Activated gamma-delta T cell treated with anti-CD3 and anti-CD28 coated beads, Interleukin-2, amount 50 U/mL, for 16 hours (primary cell): ENCODE measurements around the gene UBE3D.

Experiments used
- DNase-seq: peaks from one replicate; pipeline ENCODE4 v3.0.0-alpha.2; 2020; ENCODE audit warnings: low read depth

Gene UBE3D, protein sequence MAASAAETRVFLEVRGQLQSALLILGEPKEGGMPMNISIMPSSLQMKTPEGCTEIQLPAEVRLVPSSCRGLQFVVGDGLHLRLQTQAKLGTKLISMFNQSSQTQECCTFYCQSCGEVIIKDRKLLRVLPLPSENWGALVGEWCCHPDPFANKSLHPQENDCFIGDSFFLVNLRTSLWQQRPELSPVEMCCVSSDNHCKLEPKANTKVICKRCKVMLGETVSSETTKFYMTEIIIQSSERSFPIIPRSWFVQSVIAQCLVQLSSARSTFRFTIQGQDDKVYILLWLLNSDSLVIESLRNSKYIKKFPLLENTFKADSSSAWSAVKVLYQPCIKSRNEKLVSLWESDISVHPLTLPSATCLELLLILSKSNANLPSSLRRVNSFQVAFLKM

DNA sequence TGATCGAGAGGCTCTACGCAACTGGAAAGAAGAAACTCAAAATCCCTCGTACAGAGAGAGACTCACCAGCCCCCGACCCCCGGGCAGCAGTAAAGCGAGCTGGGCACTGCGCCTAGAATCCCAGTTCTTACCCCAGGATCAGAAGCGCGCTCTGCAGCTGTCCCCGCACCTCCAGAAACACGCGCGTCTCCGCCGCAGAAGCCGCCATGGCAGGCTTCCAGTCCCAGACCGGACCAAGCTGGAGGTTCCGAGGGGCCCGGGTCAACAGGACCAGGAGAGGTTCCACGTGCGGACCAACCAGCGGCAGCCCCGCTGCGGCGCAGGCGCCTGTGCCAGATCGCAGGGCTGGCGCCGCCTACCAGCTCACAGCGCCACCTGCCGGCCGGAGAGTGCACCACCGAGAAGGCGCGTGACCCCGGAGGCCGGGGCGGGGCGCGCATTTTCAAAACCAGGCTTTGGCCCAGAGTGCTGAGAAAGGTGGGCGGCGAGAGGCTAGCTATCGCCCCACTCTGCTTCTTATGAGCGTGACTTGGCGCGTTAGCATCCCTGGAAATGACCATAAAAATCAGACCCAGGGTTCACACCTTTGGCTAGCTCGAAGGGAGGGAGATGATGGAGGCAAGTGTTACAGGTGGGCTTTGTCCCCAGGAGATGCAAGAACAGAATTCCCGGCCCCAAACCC, at the start of gene UBE3D:
TSS of gene UBE3D (minus strand) at position 331 of the 682 bp plus-strand sequence. CDS start at position 208, 123 bp downstream.
- DNase-seq: peak; percentile 93

DNA sequence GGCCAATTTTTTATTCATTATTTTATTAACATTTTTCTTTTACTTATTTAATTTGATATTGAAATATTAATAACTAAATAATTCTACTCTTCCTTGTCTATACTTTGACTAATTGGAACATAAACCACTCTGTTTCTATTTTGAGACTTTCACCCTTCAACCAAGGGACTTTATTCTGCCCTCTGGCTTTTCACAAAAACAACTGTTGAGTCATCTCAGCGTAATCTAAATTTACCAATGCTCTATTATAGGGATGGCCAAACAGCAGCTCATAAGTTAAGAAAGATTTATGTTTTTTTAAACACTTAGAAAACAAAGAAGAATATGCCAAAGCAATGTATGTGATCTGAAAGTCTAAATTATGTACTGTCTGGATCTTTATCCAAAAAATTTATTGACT, 48.5 kb upstream of the UBE3D start:
- no peak for DNase-seq

DNA sequence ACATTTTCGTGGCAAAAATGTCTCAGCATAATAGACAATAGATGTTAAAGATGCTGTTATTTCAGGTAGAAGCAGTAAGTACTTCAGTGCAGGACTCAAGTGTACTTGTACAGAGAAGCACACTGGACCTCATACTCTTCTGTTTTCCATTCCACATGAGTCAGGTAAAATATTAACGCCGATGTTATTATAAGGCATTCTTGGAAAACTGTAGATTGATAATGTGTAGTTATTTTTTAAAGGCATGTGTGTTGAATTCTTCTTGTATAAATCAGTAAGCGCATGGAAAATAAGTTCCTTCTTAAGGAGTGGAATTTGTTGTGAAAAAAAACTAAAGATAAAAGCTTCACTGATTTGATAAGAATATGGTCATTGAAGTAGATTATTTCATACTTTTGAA, 47.6 kb upstream of the UBE3D start:
- no peak for DNase-seq

DNA sequence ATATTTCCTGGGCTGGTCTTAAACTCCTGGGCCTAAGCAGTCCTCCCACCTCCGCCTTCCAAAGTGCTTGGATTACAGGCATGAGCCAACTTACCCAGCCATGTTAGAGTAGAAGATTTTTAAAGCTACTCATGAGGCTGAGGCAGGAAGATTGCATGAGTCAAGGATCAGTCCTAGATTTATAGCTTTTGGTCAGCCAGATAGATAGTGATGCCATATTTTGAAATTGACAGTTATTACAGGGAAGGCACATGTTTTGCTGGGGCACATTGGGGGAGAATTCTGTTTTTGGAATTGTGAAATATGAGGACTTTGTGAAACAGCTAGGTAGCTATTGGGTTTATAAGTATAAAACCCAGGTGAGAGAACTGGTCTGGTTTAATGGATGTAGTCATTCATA, 42.7 kb upstream of the UBE3D start:
- no peak for DNase-seq

DNA sequence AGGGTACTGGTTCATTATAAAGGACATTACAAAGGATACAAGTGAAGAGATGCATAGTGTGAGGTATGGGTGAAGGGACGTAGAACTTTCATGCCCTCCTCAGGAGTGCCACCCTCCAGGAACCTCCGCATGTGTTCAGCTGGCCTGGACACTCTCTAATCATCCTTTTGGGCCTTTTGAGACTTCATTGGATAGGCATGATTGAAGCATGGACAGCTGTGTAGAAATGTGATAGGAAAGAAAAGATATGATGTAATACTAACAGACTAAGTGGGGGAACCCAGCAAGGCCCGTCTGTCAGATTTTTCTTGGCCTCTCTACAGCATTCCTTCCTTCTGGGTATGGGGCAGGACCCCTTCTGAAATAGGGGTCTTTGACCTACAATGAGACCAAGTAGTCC, 32.9 kb upstream of the UBE3D start:
- no peak for DNase-seq

DNA sequence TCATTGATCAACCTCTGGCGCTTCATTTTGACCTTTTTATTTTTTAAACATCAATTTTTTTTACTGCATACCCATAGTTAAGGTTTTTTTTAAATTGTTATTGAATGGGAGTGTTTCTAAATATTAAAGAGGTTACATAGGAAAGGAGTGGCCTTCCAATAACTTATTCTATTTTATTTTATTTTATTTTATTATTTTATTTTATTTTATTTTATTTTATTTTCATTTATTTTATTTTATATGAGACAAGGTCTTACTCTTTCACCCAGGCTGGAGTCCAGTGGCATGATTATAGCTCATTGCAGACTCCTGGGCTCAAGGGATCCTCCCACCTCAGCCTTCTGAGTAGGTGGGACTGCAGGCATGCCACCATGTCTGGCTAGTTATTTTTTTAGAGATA, 32.0 kb upstream of the UBE3D start:
- DNase-seq: no peak

DNA sequence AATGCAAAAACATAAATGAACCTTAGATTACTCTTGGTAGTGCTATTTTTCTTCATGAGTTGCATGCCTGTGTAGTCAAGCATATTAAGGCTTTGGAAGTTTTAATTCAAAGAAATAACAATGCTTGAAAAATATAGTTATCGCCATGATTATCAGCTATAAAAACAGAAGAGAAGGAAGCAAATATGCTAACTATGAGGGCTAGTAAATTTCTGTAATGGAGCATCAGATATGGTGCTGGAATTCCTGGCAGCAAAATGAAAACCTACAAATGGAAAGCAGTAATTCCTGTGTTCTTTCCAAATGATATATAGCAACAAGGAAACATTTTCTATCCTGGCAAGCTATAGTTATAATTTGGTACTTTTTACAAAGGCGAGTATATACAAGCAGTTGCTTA, 31.6 kb upstream of the UBE3D start:
- DNase-seq: no peak

DNA sequence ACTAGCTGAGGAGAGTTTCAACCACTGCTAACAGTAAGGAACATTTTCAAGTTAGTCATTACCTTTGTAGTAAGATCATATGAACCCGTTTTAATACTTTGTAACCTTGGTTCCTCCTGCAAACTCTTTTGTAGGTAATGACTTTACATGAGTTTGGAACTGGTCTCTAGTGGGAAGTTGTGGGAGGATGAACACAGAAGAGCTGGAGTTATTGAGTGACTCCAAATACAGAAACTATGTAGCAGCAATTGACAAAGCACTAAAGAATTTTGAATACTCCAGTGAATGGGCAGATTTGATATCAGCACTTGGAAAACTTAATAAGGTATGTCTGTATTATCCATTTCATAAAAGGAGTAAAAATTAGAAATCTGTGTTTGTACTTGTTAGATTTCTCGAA, 31.1 kb upstream of the UBE3D start:
- no peak for DNase-seq

DNA sequence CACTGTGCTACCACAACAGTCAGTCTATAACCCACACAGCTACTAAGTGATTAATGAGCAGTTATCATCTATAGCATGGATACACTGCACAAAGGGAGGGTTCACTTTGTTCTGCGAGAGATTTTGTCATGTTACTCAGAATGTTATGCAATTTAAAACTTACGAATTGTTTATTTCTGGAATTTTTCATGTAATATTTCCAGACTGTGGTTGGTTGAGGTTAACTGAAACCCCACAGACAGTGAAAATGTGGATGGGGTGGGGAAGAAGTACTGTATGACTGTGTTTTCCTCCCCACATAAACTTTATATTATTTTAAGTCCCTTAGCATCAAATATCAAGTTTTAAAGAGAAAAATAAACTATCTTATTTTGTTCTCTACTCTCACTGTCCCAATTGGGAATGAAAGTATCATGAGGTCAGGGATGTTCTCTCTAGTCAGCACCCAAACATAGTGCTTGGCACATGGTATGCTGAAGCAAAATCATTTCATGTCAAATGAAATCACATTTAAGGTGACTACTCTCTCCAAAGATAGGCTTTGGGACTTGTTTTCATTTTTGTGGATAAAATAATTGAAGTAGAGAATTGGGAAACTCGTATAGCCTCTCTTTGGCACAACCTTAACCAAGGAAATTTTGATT, 27.2 kb upstream of the UBE3D start:
- DNase-seq: no peak

DNA sequence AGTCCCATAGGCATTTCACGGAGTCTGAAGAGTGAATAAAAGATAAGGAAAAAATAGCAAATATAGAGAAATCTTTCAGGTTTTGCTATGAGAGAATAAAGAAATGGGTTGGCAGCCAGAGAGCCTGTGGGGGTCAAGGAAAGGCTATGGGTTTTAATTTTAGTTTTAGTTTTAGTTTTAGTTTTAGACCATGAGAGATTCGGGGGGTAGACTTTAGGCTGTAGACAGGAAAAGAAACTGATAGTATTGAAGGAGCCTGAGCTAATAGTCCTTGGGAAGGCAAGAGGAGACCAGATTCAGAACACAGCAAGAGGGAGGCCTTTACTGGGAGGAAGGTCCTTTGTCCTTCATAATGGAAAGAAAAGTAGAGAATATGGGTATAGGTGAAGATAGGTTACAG, 21.1 kb upstream of the UBE3D start:
- DNase-seq: no peak

DNA sequence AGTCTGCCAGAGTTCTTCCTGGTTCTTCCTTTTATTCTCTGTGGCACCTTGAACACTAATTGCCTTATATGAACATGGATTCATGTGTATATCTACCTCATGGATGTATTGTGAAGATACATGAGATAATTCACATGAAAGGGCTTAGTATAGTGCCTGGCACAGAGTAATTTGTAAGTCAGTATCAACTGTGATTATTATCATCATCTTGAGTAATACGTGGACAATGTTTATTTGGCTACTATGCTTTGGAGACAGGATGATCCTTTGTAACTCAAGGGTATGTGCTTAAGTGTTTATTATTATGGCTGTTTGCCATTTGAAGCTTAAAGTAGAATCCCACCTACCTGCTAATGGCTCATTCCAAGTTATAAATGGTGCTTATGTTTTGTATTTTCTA, 17.8 kb upstream of the UBE3D start:
- no peak for DNase-seq

DNA sequence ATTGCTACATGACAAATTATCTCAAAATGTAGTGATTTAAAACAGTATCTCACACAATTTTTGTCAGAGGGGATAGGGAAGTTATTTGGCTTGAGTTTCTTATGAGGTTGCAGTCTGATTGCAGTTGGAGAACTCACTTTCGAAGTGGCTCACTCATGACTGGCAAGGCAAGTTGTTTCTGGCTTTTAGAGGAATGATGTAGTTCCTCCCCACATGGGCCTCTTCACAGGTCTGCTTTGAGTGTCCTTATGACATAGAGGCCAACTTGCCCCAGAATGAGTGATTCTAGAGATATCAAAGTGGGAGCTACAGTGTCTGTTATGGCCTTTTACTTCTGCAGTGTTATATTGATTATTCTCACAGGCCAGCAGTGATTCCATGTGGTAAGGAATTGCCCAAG, 8.0 kb upstream of the UBE3D start:
- no peak for DNase-seq

DNA sequence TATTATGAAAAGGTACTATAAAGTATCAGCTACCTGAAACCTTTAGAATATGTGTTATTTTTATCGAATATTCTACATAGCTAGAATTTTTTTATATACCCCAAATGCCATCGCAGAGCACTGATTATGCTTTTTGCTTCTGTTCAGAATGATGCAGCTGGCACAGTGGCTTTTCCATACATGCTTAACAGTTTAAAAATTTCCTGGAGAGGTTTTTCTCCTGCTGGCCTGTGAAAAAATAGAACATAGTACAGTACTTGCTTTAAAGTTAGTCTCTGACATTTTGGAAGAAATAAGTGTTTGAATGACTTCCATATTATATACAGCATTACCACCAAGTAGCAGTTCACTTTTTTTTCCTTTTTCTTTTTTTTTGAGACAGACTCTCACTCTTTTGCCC, 7.1 kb upstream of the UBE3D start:
- no peak for DNase-seq

DNA sequence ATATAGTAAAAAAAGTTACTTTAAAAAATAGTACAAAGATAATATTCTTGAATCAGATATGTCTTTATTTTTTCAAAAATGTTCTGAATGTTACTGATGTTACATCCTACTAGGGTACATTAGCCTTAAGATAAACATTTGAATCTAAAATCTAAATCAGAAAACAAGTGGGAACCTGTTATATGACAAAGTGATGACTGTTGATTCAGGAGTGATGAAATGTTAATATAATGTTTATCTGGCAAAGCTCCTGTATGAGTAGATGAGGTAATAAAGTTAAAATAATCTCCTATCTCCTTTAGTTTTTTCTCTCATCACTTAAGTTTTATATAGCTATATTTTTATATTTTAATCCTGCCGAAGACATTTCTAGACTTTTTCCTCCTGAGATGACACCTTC, 6.1 kb upstream of the UBE3D start:
- no peak for DNase-seq

DNA sequence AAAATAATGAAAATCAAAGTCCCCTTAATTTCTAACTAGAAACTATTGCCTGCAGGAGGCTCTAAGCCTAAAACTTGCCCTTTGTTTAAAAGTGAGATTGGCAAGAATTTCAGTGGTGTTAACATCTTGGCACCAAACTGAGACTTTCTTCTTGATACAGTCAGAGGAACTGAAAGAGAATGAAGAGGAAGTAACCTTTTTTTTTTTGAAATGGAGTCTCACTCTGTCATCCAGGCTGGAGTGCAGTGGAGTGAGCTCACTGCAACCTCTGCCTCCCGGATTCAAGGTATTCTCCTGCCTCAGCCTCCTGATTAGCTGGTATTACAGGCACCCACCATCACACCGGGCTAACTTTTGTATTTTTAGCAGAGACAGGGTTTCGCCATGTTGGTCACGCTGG, 5.4 kb upstream of the UBE3D start:
- DNase-seq: no peak

DNA sequence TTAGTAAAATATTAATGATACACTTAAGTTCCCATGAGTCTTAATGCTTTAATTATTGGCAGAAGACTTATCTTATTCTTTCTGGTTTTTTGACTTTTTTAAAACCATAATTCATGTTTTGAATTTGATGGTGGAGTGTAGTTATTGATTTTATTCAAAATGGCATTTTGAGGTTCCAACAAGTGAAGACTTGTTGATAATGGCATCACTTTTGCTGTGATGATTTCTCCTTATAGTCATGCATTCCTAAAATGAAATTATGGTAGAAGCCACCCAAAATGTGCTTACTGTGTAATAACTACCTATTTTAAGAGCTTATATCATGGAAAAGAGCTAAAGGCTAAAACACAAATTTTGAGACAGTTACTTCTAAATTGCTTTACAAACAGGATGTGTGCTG, 4.0 kb upstream of the UBE3D start:
- DNase-seq: no peak

DNA sequence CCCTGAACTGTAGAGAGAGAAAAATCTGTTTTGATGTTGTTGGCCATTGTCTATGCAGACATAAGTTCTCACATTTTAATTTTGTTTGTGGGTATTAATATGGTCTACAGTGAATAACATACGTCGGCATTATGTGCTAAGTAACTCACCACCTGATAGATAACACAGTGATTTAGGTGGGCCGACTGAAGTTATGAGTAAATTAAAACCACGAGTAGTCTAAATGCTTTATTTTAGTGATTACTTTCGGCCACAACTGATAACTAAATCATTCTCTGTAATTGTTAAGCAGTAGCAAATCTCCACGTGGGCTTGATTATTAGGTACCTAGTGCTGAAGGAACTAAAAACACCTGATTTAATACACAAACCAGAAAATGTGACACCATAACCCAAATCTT, 3.0 kb upstream of the UBE3D start:
- DNase-seq: no peak

DNA sequence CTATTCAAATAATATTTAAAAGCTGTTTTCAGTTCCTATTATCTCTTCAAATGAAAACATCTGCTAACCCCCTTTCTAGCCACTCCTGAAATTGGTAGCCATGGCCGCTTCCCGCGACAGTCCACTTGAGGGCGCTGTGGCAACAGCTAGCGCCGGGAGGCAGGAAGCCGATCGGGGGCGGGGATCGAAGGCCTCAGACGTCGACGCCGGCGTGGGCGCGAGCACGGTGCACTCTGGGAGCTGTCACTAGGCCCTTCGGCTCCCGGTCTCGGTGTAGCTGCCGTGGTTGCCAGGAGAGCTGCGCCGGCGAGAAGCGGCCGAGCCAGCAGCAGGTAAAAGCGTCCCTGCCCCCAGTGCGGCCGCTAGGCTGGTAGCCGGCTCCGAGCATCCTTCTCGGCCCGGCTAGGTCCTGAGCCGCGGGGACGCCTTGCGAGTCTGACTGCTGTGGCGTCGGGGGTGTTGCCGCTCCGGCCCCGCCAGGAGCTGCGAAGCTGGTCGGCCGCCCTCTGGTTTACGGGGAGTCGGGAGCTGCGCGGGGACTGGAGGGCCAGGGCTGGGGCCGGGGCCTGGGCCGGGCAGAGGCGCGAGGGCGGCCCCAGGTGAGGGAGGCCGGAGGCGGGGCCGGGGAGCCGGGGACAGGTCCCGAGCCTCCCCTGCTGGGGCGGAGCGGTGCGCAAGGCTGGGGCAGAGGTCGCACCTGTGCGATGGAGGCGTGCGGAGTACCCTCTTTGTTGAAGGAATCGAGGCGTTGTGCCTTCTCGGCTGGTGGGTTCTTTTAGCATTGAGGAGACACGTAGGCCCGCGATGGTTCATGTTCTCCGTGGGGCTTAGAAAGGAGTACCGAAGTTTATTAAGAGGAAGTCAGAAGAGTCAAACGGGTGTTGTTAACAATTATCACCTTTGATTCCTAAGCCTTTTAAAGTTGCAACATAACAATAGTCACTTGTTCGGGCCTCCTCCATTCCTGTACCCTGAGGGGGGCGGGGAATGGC, 2.1 kb upstream of the UBE3D start, which contains the start of gene DOP1A:
TSS of gene DOP1A (plus strand) at position 224 of the 992 bp plus-strand sequence. CDS start 29,307 bp downstream, outside the sequence.
- DNase-seq: peak; percentile 97

DNA sequence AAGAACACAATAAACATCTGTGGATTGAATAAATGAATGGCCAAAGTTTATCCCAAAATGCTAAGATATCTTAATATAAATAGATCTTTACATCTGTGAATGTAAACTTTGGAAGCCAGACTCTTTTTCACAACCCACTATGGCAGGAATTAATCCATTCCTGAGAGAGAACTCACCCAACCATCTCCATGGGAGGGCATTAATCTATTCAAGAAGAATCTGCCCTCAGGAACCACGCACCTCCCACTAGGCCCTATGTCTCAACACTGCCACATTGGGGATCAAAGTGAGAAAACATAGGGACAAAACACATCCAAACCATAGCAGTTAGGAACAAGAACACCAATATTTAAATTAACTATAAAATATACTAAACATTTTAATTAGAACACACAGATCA, 3.4 kb downstream of the UBE3D start:
- DNase-seq: no peak

DNA sequence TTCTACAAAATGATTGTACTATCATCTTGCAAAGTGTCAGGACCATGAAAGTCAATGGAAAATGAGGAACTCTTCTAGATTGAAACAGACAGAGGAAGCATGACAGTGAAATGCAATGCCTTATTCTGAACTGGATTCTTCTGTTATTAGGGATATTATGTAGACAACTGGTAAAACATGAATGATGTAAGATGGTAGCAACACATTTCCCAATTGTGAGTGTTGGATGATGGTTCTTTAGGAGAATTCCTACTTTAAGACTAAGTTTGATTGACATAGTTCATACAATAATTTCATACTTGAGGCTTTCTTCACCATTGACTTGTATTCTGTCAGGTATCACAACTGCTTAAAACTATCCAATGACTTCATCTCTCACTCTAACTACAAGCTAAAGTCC, 4.5 kb downstream of the UBE3D start:
- no peak for DNase-seq

DNA sequence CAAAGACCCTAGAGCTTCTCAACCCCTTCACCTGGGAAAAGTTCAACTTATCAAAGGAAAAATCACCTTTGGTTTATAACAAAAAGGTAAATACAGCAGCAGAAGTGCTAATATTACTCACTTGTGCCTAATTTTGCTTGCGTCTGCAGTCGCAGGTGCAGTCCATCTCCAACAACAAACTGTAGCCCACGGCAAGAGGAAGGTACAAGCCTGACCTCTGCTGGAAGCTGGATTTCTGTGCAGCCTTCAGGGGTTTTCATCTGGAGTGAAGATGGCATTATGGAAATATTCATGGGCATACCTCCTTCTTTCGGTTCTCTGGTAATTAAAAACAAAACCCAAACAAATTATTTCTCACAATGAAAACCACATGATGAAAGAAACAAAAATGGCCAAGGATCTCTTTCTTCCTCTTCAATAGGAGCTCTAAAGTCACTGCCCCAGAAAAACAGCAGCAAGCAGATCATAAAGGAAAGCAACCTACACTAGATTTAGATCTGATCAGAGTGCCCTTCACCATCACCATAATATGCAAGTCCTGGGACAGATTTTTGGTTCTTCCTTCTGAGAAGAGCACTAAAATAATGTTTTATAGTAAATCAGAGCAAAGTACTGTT, 7.8 kb downstream of the UBE3D start:
- DNase-seq: no peak
